NCI-H524 treated with DMSO at 0.1 percent for 48 hours (cell line): Measurements from ENCODE around the gene PDYN.

Experiments used
- DNase-seq: peaks from one replicate; lab custom pipeline; 2025; lab: John Stamatoyannopoulos, UW

The PDYN gene

DNA sequence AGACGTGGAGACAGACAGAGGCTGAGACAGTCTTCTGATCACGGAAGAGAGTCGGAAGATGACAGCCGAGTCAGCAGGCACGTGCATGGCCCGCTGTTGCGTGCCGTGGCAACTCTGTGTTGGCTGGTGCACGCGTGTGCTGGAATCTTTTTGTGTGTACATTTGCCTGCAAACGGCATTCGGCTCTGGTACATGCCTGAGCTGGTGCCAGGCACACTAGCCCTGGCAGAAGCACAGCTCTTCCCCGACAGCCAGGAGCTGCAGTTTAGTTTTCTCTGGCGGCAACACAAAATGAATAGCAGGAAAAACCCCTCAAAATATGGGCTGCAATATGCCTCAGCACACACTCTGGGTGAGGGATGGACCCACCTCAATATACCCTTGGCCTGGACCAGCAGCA lies 769 bp upstream of the PDYN start:
- DNase-seq = no peak

GRCh38 chr20:1992359-1993110 lies 1.3 kb downstream of the PDYN start:
- no peak for DNase-seq

DNA sequence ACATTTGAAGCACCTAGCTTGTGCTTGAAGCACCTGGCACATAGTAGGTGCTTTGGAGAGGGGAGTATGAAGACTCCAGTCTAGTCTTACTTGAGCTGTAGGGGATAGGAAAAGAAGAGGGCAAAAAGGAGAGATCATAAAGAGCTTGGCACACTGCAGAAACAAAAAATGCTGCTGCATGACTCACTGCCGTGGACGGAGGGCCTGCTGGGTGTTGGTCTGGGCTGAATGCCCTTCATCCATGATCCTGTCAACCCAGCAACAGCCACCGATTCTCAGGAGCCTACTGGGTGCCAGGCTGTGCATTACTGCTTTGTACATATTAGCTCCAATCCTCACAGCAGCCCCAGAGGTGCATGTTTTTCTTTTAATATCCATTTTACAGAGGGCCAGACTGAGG lies 6.0 kb downstream of the PDYN start:
- DNase-seq = no peak

DNA sequence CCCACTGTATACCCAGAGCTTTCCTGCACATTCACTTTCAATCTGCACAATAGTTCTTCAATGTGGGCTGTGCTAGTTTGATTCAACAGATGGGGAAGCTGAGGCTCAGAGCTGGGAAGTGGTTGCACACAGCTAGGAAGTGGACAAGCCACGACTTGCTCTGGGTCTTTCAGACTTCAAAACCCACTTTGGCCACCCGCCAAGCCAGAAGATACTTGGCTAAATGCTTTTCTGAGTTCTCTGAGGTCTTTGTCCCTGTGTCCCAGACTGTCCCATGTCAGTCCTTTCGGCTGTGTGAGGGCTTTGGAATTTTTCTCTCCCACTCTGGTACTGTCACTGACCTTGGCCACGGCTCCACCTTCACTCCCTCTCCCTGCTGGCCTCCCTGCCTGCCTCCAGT lies 10.6 kb downstream of the PDYN start:
- no peak for DNase-seq

DNA sequence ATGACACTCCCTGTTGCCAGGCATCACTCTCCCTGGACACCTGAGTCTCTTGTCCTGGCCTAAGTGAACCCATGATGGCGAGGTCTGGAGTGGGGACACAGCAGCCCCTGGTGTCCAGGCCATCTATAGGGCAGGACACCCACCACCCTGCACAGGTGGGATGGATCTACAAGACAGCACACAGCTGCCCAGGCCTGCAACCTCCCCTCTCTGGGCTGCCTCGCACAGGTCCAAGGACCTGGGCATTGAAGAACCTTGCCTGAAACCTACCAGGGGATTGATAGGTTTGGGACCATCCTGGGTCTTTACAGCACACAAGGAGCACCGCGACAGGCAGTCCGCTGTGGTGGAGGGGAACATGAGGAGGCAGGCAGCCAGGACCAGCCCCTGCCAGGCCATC lies 11.2 kb downstream of the PDYN start:
- no peak for DNase-seq

GRCh38 chr20:1979106-1979778 lies 14.6 kb downstream of the PDYN start:
- DNase-seq = no peak

DNA sequence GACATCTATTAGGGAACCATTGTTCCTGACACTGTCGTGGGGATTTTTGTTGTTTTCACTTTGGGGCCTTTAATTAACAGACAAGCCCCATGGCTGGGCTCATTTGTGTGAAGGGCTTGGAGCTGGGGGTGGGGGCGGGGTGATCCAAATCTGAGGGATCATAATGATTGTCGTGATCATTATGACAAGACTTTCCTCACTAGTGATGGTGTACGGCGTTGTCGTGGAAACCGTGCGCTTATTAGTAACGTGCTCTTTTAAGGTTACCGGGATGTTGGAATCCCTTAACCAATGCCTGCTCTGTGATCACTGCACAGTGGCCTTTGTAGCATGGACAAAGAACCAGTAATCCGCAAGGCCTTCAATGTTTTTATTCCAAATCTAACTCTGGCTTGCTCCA lies 18.6 kb downstream of the PDYN start:
- no peak for DNase-seq

- no peak for DNase-seq
Measured at GRCh38 chr20:1973601-1974440, 20.0 kb downstream of the PDYN start.

GRCh38 chr20:1971893-1972586 lies 21.8 kb downstream of the PDYN start:
- DNase-seq = no peak

DNA sequence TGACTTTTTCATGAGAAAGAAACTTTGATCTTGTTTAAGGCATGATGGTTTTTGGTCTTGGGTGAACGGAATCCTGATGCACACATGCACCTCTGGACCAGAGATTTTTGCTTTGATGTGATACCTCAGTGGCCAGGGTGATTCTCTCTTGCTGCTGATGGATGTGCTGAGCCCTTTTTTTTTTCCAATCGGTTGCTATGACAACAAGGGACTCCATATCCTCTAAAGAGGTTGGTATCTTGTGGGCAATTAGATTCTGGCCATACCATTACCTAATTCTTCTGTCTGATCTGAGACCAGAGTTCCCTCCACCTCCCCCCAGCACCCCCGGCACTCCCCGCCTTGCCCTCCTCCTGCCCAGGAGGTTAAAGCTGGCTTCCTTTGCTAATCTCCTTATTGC lies 24.9 kb downstream of the PDYN start:
- DNase-seq = no peak

- no peak for DNase-seq
Measured at GRCh38 chr20:1965520-1966351, 28.1 kb downstream of the PDYN start.

DNA sequence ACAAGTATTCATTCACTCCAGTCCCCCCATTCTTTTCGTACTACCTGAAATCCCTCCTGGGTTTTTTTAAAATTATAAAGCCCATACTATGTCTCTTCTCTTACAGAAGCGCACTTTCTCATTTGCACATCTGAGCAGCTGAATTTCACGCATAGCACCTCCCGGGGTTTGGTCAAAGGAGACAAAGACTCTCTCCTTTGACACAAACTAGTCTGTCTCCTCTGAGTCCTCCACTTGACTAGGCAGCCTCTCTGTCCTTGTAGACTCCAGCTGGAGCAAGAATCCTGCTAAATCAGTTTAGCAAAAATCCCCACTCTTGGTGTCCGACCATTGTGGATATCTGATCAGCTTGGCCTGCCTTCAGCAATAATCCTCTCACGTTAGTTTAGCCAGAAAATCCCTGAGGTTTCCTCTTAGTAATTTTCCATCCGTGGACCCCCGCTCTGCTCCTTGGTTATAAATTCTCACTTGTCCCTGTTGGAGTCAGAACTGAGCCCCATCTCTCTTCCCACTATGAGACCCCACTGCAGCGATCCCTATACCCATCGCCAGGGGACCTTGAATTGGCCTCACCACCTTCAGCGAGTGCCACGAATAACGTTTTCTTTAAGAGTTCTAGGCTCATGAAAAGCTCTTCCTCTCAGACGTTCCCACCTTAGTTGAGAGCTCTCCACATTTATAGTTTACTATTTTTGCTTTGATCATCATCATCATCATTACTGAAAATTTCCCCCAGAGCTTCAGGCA lies 29.0 kb downstream of the PDYN start:
- DNase-seq = no peak

DNA sequence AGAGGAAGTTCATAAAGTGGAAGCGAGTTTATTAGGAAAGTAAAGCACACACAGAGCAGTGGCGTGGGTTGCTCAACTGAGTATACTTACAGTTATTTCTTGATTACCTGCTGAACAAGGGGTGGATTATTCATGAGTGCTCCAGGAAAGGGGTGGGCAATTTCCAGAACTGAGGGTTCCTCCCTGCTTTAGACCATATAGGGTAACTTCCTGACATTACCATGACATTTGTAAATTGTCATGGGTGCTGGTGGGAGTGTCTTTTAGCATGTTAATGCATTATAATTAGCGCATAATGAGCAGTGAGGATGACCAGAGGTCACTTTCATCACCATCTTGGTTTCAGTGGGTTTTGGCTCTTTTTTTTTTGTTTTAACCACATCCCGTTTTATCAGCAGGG lies 29.8 kb downstream of the PDYN start:
- no peak for DNase-seq

DNA sequence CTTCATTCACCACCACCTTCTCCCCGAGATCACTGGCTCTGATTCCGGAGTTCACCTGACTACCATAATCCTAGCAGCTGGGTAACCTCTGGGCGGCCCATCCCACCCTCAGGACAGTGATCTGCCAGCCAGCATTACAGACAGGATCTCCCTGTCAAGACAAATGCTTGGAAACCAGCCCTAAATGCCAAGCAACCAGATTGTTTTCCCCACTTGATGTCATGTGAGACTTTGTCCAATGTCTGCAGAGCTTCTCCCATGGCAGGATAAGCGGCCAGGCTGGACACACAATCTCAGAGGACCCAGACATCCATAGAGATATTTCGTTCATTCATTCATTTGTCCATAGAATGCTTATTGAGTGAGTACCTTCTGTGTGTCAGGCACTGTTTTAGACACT lies 32.5 kb downstream of the PDYN start:
- DNase-seq = no peak

GRCh38 chr20:1959156-1959555 lies 34.7 kb downstream of the PDYN start:
- no peak for DNase-seq

- no peak for DNase-seq
Measured at GRCh38 chr20:1958426-1958825, 35.4 kb downstream of the PDYN start.

GRCh38 chr20:1955217-1955616 lies 38.6 kb downstream of the PDYN start:
- DNase-seq = no peak

- no peak for DNase-seq
Measured at GRCh38 chr20:1953621-1954020, 40.2 kb downstream of the PDYN start.

- no peak for DNase-seq
Measured at GRCh38 chr20:1952737-1953530, 40.9 kb downstream of the PDYN start.
